NCI-H82 (cell line): ENCODE data around the gene SYT9.
A peak's percentile ranks its signal among the peaks of the same experiment; 100 is the strongest.

Experiments
- DNase-seq: peaks from one replicate; lab custom pipeline; 2025; lab: John Stamatoyannopoulos, UW

Gene SYT9

GRCh38 chr11:7427733-7428132 lies 176.0 kb downstream of the SYT9 start:
- DNase-seq: no peak

GRCh38 chr11:7428196-7428595 lies 176.5 kb downstream of the SYT9 start:
- DNase-seq: no peak

- no peak for DNase-seq
These were observed 178.8 kb downstream of the SYT9 start for GRCh38 chr11:7430496-7430895.

- DNase-seq: no peak
These were observed 183.5 kb downstream of the SYT9 start for GRCh38 chr11:7435176-7435575.

GRCh38 chr11:7436146-7436545 lies 184.4 kb downstream of the SYT9 start:
- DNase-seq: no peak

GRCh38 chr11:7436657-7437056 lies 185.0 kb downstream of the SYT9 start:
- DNase-seq: no peak

DNA sequence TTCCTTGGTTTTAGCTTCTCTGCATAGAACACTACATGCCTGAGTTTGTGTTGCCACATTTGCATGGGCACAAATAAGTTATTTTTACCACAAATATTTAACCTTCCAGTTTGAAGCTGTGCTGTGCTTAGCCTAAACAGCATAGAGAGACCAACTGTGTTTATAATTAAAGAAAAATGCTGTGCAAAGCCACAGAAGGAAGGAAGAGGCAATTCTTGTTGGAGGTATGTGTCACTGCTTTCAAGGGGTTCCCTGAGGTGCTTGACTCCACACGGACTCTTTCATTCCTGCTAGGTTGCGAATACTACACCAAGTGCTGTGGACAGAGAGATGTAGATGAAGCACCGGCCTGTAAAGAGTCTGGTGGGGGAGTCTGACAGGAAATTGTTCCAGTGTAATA lies 186.0 kb downstream of the SYT9 start:
- DNase-seq: no peak

DNA sequence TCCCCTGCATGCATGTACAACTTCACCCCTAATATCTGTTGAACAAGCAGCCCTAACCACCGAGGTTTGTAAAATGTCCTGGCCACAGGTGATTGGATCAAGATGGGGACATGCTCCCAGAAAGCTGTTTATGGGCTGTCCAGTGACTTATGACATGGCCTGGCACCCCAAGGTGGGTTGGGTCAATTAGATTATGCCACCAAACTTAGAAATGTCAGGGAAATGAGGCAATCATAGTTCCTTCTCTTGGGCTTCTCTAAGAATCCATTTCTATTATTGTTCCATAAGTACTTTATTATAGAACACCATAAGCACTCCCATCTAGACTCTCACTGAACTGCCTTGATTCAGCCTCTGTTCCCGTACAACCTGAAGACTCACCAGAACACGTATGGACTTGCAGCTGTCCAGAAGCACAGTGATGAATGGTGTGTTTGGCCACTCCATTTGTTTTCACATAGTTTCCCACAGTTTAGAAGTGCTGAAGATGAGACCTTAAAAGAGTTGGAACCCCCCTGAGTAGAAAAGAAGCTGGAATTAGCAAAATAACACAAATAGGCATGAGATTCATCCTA lies 188.1 kb downstream of the SYT9 start:
- no peak for DNase-seq

- peak; percentile 77 for DNase-seq
These were observed 191.0 kb downstream of the SYT9 start for GRCh38 chr11:7442588-7443215.

DNA sequence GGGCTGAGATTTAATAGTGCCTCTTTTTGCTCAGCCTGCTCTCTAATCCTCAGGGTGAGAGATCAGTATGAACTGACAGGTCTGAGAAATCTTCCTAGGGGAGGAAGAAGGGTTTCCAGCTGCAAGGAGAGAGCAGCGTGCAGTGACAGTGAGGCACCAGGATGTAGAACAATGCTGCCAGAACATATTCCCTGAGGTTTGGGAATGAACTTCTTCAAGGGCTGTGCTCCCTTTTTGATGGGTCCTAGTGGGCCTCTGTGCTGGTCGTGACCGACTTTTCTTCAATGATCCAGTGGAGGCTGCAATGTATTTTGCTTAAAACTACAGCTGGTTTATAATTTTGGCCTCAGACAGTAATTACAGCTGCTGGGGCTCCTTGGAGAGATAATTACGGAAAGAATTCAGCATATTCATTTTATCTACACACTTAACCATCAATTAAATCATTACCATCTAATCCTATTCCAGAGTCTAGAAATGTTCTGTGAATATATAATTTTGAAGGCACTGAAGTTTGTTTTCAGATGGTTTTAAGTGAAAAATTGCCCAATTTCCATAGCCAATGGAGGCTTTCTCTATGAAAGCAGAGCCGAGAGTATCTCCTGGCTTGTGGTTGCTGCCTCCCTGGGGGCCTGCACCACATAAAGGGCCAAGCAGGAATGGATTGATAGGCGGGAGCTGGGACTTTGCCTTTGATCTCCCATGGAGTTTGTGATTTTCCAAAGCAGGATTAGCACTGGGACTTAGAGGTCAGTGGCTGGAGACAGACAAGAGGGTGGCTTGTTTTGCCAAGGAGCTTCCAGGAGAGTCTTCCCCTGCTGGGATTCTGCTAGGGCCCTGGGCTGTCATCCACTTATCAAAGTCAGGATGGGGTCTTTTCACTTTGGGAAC lies 192.6 kb downstream of the SYT9 start:
- peak; percentile 8 for DNase-seq

DNA sequence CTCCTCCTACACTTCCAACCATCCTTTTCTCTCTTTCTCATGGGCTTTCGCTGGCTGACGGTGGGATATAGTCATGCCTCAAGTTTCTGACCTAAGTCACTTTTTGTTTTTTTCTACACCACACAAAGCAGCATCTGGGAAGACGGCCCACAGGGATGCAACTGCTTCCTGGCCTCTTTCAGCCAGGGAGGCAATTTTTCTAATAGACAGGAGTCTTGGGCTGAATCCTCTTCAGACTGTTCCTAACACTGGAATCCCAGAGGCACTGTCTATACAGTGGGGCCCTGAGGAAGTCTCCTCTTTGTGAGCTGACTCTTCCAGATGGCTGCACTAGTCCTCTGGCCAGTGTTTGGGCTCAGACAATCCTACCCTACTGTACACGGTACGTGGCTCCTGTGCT lies 193.9 kb downstream of the SYT9 start:
- DNase-seq: no peak

DNA sequence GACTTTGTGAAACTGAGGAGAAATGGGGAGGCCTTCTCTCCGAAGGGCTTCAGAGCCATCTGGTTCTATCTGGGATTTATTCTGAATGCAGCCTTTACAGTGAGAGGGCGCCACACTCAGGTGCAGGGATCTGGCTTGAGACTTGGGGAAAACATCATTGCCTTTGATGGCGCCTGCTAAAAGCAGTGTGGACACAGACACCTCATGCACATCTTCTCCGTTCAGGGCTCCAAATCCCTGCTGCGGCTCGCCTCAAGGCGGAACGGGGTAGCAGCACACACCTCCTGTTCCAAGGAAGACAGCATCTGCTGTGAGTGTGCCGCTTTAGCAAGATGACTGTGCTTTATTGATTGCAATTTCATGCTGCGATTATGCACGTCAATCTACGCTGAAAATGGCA lies 196.5 kb downstream of the SYT9 start:
- DNase-seq: peak; percentile 7

- DNase-seq: no peak
These were observed 197.6 kb downstream of the SYT9 start for GRCh38 chr11:7449211-7449840.

GRCh38 chr11:7449841-7450214 lies 198.1 kb downstream of the SYT9 start:
- no peak for DNase-seq

- no peak for DNase-seq
These were observed 199.1 kb downstream of the SYT9 start for GRCh38 chr11:7450836-7451235.

GRCh38 chr11:7451520-7451919 lies 199.8 kb downstream of the SYT9 start:
- no peak for DNase-seq

- DNase-seq: no peak
These were observed 200.3 kb downstream of the SYT9 start for GRCh38 chr11:7451952-7452494.

- DNase-seq: no peak
These were observed 203.2 kb downstream of the SYT9 start for GRCh38 chr11:7454854-7455253.

DNA sequence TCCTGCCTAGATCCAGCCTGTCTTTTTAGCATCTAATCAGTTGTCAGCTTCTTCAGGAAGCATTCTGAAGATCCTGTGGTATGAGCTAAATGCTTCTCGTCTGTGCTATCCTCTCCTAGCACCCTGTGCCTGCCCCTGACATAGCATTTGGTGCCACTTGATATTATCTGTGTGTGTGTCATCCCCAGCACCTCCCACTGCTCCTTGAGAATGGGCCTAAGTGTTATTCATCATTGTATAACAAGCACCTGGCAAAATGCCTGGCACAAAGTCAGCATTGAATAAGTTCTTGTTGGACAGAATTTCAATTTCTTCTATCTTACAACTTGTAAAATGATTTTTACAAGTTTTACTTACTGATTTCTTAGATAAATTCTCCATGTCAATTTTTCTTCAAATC lies 205.5 kb downstream of the SYT9 start:
- no peak for DNase-seq

DNA sequence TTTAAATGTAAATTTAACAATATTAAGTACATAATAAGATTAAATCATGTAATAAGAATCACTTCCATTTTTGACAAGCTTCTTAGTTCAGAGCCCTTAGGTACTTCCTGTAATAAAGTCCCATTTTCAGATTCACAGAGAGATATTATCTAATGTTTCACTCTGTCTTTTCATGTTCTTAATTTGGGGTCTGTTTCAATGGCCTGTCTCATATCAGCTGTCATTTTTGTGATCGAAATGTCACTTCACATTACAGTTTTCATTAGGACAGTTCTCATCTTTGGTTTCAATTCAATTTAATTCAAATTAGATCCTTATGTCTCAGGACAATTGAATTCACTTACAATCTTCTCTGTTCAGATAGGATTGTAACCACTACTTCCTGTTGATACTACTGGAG lies 211.0 kb downstream of the SYT9 start:
- no peak for DNase-seq

- DNase-seq: no peak
These were observed 215.9 kb downstream of the SYT9 start for GRCh38 chr11:7467652-7468051.

- DNase-seq: no peak
These were observed 217.7 kb downstream of the SYT9 start for GRCh38 chr11:7469351-7469865.
